ENCODE results near the gene ADGRB2. TPM values are rescaled to one million over a fixed set of nuclear protein-coding genes. Genes with fewer than 3 reads are reported as not detected.

Gene ADGRB2
- total RNA-seq, 1 donor from 2014 or later: 15.8 TPM

DNA sequence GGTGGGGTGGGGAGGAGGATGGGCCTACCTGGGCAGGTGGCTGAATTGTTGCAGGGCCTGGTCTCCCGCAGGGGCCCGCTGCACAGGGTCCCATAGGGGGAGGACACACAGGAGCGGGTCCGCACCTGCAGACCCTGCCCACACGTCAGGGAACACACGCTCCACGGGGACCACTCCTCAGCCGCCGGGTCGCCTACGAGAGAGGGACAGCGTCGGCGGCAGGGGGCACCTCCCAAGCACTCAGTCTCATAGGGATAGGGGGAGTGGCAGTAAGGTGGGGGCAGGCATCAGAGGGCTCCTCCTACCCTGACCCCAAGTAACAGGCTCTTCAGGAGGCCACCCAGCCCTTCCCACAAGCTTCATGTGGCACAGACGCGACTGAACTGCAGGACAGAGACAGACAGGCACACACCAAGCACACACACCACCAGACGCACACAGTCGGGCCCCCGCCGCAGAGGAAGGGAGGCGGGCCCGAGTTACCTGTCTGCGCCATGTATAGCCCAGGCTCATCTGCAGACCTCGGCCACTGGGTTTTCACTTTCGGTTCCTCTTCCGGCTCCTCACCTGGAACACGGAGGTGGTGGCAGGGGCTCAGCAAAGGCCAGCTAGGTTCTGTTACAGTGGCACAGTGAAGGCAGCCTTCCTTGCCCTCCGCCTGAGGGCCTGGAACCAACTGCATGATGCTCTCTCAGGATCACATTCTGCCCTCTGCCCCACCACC lies 19.8 kb downstream of the ADGRB2 start:
- DNase-seq: no peak
- Mint-ChIP-seq H3K9me3 (ENCODE audit: unreplicated experiment) (peaks cover 7% of the 10 kb centered on the region), H3K4me3 (ENCODE audit: unreplicated experiment) (no peak overlapping the region), H3K4me1 (ENCODE audit: low read depth, unreplicated experiment) (peaks cover 29% of the 10 kb centered on the region), H3K27me3 (ENCODE audit: unreplicated experiment) (peaks cover 21% of the 10 kb centered on the region), H3K36me3 (ENCODE audit: unreplicated experiment) (no peaks in the 10 kb centered on the region), H3K27ac (ENCODE audit: unreplicated experiment) (peak overlapping the region; percentile 43)
- TF ChIP-seq, protein P1, sequence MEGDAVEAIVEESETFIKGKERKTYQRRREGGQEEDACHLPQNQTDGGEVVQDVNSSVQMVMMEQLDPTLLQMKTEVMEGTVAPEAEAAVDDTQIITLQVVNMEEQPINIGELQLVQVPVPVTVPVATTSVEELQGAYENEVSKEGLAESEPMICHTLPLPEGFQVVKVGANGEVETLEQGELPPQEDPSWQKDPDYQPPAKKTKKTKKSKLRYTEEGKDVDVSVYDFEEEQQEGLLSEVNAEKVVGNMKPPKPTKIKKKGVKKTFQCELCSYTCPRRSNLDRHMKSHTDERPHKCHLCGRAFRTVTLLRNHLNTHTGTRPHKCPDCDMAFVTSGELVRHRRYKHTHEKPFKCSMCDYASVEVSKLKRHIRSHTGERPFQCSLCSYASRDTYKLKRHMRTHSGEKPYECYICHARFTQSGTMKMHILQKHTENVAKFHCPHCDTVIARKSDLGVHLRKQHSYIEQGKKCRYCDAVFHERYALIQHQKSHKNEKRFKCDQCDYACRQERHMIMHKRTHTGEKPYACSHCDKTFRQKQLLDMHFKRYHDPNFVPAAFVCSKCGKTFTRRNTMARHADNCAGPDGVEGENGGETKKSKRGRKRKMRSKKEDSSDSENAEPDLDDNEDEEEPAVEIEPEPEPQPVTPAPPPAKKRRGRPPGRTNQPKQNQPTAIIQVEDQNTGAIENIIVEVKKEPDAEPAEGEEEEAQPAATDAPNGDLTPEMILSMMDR (IDR thresholded peaks at IDR 0.05; ENCODE audit: partially characterized antibody, unreplicated experiment): no peak

DNA sequence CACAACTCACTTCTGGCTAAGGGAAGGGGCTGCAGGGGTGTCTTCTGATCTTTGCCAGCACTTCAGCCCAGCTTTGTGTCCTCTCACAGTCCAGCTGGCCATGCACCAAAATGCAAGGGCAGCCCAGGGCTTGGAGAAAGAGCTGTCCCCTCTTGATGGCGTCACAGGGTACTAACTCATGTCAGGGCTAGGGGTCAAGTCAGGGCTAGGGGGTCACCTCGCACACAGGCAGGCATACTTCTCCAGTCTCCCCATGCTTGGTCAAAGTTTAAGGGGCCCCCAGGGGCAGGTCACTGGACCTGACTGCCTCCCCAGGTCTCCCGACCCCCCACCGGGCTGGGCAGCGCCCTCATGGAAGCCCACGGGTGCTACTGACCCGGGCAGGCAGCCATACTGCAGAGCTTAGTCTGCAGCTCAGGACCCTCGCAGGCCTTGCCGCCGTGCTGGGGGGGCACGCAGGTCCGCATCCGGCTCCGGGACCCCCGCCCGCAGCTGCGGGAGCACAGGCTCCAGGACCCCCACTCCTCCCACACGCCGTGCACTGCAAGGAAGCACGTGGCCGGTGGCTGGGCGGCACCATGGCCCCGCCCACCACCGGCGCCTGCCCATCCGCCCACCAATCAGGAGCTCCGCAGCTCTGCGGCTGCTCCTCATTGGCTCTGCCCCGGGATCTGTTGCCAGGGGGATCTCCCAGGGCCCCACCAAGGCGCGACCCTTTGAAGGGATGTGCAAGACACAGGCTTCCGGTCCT lies 21.5 kb downstream of the ADGRB2 start:
- H3K36me3 Mint-ChIP-seq (ENCODE audit: unreplicated experiment): no peaks in the 10 kb centered on the region

DNA sequence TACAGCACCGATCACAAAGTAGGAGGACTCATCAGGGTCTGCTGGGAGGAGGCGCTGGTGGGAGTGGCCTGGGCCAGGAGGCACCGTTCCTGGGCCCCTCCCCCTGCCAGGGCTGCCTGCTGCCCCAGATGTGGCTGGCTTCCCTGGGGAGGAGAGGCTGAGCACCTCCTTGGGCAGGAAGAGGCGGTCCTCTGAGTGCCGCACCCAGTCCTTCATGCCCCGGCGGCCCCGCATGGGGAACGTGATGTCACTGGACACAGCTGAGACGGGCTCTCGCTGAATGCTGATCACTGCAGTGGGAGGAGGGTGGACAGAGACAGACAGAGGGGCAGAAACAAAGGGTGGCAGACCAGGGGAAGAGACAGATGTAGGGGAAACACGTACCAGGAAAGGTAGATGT lies 24.8 kb downstream of the ADGRB2 start:
- Mint-ChIP-seq H3K9me3 (ENCODE audit: unreplicated experiment) (peaks cover 12% of the 10 kb centered on the region), H3K4me1 (ENCODE audit: low read depth, unreplicated experiment) (peaks cover 11% of the 10 kb centered on the region), H3K36me3 (ENCODE audit: unreplicated experiment) (peaks cover 4% of the 10 kb centered on the region), H3K27ac (ENCODE audit: unreplicated experiment) (no peak overlapping the region), H3K27me3 (ENCODE audit: unreplicated experiment) (peaks cover 12% of the 10 kb centered on the region), H3K4me3 (ENCODE audit: unreplicated experiment) (no peak overlapping the region)
- no peak for DNase-seq
- TF ChIP-seq, protein P1 (IDR thresholded peaks at IDR 0.05; ENCODE audit: partially characterized antibody, unreplicated experiment): no peak

More for the DNA sequence above, 21.5 kb downstream of the ADGRB2 start:
- no peak for DNase-seq
- Mint-ChIP-seq H3K4me3 (ENCODE audit: unreplicated experiment) (no peak overlapping the region), H3K4me1 (ENCODE audit: low read depth, unreplicated experiment) (peaks cover 23% of the 10 kb centered on the region), H3K27ac (ENCODE audit: unreplicated experiment) (no peak overlapping the region), H3K9me3 (ENCODE audit: unreplicated experiment) (peaks cover 9% of the 10 kb centered on the region), H3K27me3 (ENCODE audit: unreplicated experiment) (peaks cover 19% of the 10 kb centered on the region)
- TF ChIP-seq, protein P1 (IDR thresholded peaks at IDR 0.05; ENCODE audit: partially characterized antibody, unreplicated experiment): no peak

DNA sequence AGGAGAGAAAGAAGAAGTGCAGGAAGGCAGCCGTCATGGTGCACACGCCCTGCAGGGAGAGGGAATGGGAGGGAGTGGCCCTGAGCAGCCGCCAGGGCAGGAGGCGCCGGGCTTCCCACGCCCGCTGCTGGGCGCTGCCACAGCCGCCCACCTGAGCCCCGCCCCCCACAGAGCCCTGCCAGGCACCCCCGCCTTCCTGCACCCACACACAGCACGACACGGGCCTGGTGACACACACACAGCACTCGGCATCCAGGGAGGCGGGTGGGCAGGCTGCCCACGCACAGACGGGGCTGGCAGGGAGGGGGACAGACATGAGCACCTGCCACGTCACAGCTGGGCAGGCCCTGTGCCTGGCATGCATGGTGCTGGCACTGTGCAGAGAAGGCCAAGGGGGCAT lies 27.5 kb downstream of the ADGRB2 start:
- H3K27ac Mint-ChIP-seq (ENCODE audit: unreplicated experiment): no peak overlapping the region
- peaks cover 15% of the 10 kb centered on the region for H3K4me1 Mint-ChIP-seq (ENCODE audit: low read depth, unreplicated experiment)

More for the DNA sequence above, 27.5 kb downstream of the ADGRB2 start:
- H3K27me3 Mint-ChIP-seq (ENCODE audit: unreplicated experiment): peaks cover 14% of the 10 kb centered on the region
- H3K36me3 Mint-ChIP-seq (ENCODE audit: unreplicated experiment): peaks cover 4% of the 10 kb centered on the region
- no peak overlapping the region for H3K4me3 Mint-ChIP-seq (ENCODE audit: unreplicated experiment)
- H3K9me3 Mint-ChIP-seq (ENCODE audit: unreplicated experiment): peaks cover 9% of the 10 kb centered on the region
- no peak for DNase-seq
- TF ChIP-seq, protein P1 (IDR thresholded peaks at IDR 0.05; ENCODE audit: partially characterized antibody, unreplicated experiment): no peak

All from glutamatergic neuron (in vitro differentiated cells).